ENCODE measurements around the gene FRMPD2. TPM values are rescaled to one million over a fixed set of nuclear protein-coding genes. Genes with fewer than 3 reads are reported as not detected.

Gene FRMPD2
- total and polyA plus RNA-seq, 2 donors from 2014 or later = 0.34 to 0.47 TPM

- DNase-seq (no peak), FAIRE-seq (no peak)
- intact Hi-C loops (cut with DNase I) = no loop called here
- no peaks in the 10 kb centered on the region for H3K27me3 ChIP-seq (ENCODE audit: control insufficient read depth, insufficient read depth, low read length)
- no peak overlapping the region for H3K4me3 ChIP-seq (ENCODE audit: low read length in 3 of 3)
- no peak overlapping the region for H3K9ac ChIP-seq (ENCODE audit: low read length in 3 of 3)
- H3K36me3 ChIP-seq (ENCODE audit: control insufficient read depth in 2 of 3, insufficient read depth in 3 of 3, low read length in 3 of 3) = no peaks in the 10 kb centered on the region
- H3K27ac ChIP-seq (ENCODE audit: low read depth in 2 of 2, low read length in 2 of 2) = no peak overlapping the region
- H3K9me3 ChIP-seq (ENCODE audit: control insufficient read depth in 2 of 3, insufficient read depth in 1 of 3, low read length in 3 of 3) = no peaks in the 10 kb centered on the region
- no peak for TF ChIP-seq CTCF (IDR thresholded peaks at IDR 0.05; ENCODE audit: borderline replicate concordance, extremely low read depth, insufficient read depth)
- H3K4me1 ChIP-seq (ENCODE audit: control insufficient read depth in 2 of 3, insufficient read depth in 2 of 3, low read depth in 1 of 3, low read length in 3 of 3) = no peaks in the 10 kb centered on the region
These were observed 34.9 kb downstream of the FRMPD2 start for GRCh38 chr10:48239618-48240017.

GRCh38 chr10:48238826-48239520 is 35.5 kb downstream of the FRMPD2 start:
- DNase-seq (no peak), FAIRE-seq (no peak)
- H3K4me1 ChIP-seq (ENCODE audit: control insufficient read depth in 2 of 3, insufficient read depth in 2 of 3, low read depth in 1 of 3, low read length in 3 of 3) = no peaks in the 10 kb centered on the region
- intact Hi-C loops (cut with DNase I) = no loop called here
- H3K27ac ChIP-seq (ENCODE audit: low read depth in 2 of 2, low read length in 2 of 2) = no peak overlapping the region
- H3K9ac ChIP-seq (ENCODE audit: low read length in 3 of 3) = no peak overlapping the region
- no peaks in the 10 kb centered on the region for H3K9me3 ChIP-seq (ENCODE audit: control insufficient read depth in 2 of 3, insufficient read depth in 1 of 3, low read length in 3 of 3)
- no peak for TF ChIP-seq CTCF (IDR thresholded peaks at IDR 0.05; ENCODE audit: borderline replicate concordance, extremely low read depth, insufficient read depth)
- H3K36me3 ChIP-seq (ENCODE audit: control insufficient read depth in 2 of 3, insufficient read depth in 3 of 3, low read length in 3 of 3) = no peaks in the 10 kb centered on the region
- no peak overlapping the region for H3K4me3 ChIP-seq (ENCODE audit: low read length in 3 of 3)
- H3K27me3 ChIP-seq (ENCODE audit: control insufficient read depth, insufficient read depth, low read length) = no peaks in the 10 kb centered on the region

GRCh38 chr10:48237259-48238250 is 36.9 kb downstream of the FRMPD2 start:
- H3K9ac ChIP-seq (ENCODE audit: low read length in 3 of 3) = no peak overlapping the region

More at GRCh38 chr10:48237259-48238250, 36.9 kb downstream of the FRMPD2 start:
- FAIRE-seq = no peak
- DNase-seq = no peak
- Histone ChIP-seq H3K9me3 (ENCODE audit: control insufficient read depth in 2 of 3, insufficient read depth in 1 of 3, low read length in 3 of 3) (no peaks in the 10 kb centered on the region), H3K27me3 (ENCODE audit: control insufficient read depth, insufficient read depth, low read length) (no peaks in the 10 kb centered on the region), H3K36me3 (ENCODE audit: control insufficient read depth in 2 of 3, insufficient read depth in 3 of 3, low read length in 3 of 3) (no peaks in the 10 kb centered on the region), H3K4me1 (ENCODE audit: control insufficient read depth in 2 of 3, insufficient read depth in 2 of 3, low read depth in 1 of 3, low read length in 3 of 3) (no peaks in the 10 kb centered on the region), H3K4me3 (ENCODE audit: low read length in 3 of 3) (no peak overlapping the region), H3K27ac (ENCODE audit: low read depth in 2 of 2, low read length in 2 of 2) (no peak overlapping the region)
- intact Hi-C loops (cut with DNase I) = no loop called here
- TF ChIP-seq CTCF (IDR thresholded peaks at IDR 0.05; ENCODE audit: borderline replicate concordance, extremely low read depth, insufficient read depth) = no peak
